Natural killer cell (primary cell): ENCODE data around the gene POLR1A. TPM values are rescaled to one million over a fixed set of nuclear protein-coding genes. Genes with fewer than 3 reads are reported as not detected.

Experiments
- ATAC-seq, 3 donors: fragments of 150-1000 bp in 2 of 3; fragments of 200-7000 bp in 1 of 3; cut with Tn5 transposase; 1 replicate in 1 of 3; 2 replicates in 2 of 3; pipeline ENCODE4 v1.10.0; 2021; ENCODE audit warnings: mild to moderate bottlenecking in 2 of 3, moderate library complexity in 2 of 3
- DNase-seq, 2 donors: peaks; one replicate each; pipeline versions ENCODE4 v3.0.0 to v3.0.0-alpha.2; 2013 to 2021; ENCODE audit warnings: mixed read lengths in 1 of 2
- H3K27ac ChIP-seq: one replicate; pipeline ENCODE4 v1.5.1; 2013; ENCODE audit warnings: mild to moderate bottlenecking, low read length
- H3K27me3 ChIP-seq: one replicate; pipeline ENCODE4 v1.6.1; 2013; ENCODE audit warnings: low read length; ENCODE audit not compliant: control insufficient read depth, insufficient read depth
- H3K36me3 ChIP-seq: one replicate; pipeline ENCODE4 v1.6.1; 2013; ENCODE audit warnings: low read length; ENCODE audit not compliant: control insufficient read depth, insufficient read depth
- H3K4me1 ChIP-seq: one replicate; pipeline ENCODE4 v1.6.1; 2013; ENCODE audit warnings: low read length; ENCODE audit not compliant: control insufficient read depth, insufficient read depth
- H3K4me3 ChIP-seq: one replicate; pipeline ENCODE4 v1.5.1; 2013; ENCODE audit warnings: low read length
- H3K9me3 ChIP-seq: one replicate; pipeline ENCODE4 v1.6.1; 2013; ENCODE audit warnings: low read length; ENCODE audit not compliant: control insufficient read depth, insufficient read depth
- H3K27ac Mint-ChIP-seq, 2 donors: one replicate each; pipeline ENCODE4 v1.8.0; 2022; ENCODE audit warnings: mild to moderate bottlenecking in 2 of 2, mixed read lengths in 2 of 2, moderate library complexity in 1 of 2
- H3K27me3 Mint-ChIP-seq, 2 donors: one replicate each; pipeline ENCODE4 v1.8.0; 2022; ENCODE audit warnings: low read depth in 2 of 2, mixed read lengths in 2 of 2
- H3K36me3 Mint-ChIP-seq: one replicate; pipeline ENCODE4 v1.8.0; 2022; ENCODE audit warnings: mixed read lengths
- H3K4me1 Mint-ChIP-seq, 2 donors: one replicate each; pipeline ENCODE4 v1.8.0; 2022; ENCODE audit warnings: mixed read lengths in 2 of 2
- H3K4me3 Mint-ChIP-seq: one replicate; pipeline ENCODE4 v1.8.0; 2022; ENCODE audit warnings: mild to moderate bottlenecking, moderate library complexity, mixed read lengths
- H3K9me3 Mint-ChIP-seq, 2 donors: one replicate each; pipeline ENCODE4 v1.8.0; 2022; ENCODE audit warnings: mixed read lengths in 2 of 2
- CTCF ChIP-seq: fragments of 200-600 bp; IDR thresholded peaks from one replicate; pipeline ENCODE4 v1.8.0; 2022; ENCODE audit warnings: antibody characterized with exemption
- WGBS: methylation state at CpG from one replicate; pipeline ENCODE4 v1.1.7; 2013; ENCODE audit warnings: missing lambda C conversion rate; ENCODE audit not compliant: insufficient coverage; 5-methylcytosine and 5-hydroxymethylcytosine counted together
- intact Hi-C: fragments of 100-400 bp; cut with micrococcal nuclease; formaldehyde crosslinking; loops from one replicate; pipeline ENCODE4 v1.14.2; 2022
- total RNA-seq, 4 donors: library from RNA; stranded (reverse); fragments of 120-200 nt in 1 of 4; gene quantifications; one replicate each; pipeline versions ENCODE4 v1.2.3 to v1.2.4, GENCODE V29; 2013 to 2022

The POLR1A gene
- total RNA-seq, 3 donors from 2014 or later (not counting 1 experiment from before 2014, with no cell fraction given) = 19.7 to 26.5 (median 22.8) TPM

- peaks cover 18 to 41% of the 10 kb centered on the region in 2 donors for H3K4me1 Mint-ChIP-seq
- Histone ChIP-seq H3K9me3 (no peaks in the 10 kb centered on the region), H3K4me3 (no peak overlapping the region), H3K4me1 (peaks cover 47% of the 10 kb centered on the region), H3K36me3 (no peaks in the 10 kb centered on the region), H3K27ac (no peak overlapping the region), H3K27me3 (no peaks in the 10 kb centered on the region)
- WGBS = 83% methylated on average over 1 of the region's 2 CpGs
- DNase-seq (no peak), ATAC-seq (no peak)
- peak overlapping the region; percentile 16 to 88 for H3K27ac Mint-ChIP-seq
- TF ChIP-seq CTCF = no peak
- H3K9me3 Mint-ChIP-seq = no peaks in the 10 kb centered on the region
- no peaks in the 10 kb centered on the region for H3K36me3 Mint-ChIP-seq
- intact Hi-C loops = no loop called here
- no peak overlapping the region for H3K4me3 Mint-ChIP-seq
- H3K27me3 Mint-ChIP-seq = no peaks in the 10 kb centered on the region
Observed at GRCh38 chr2:86000938-86001312, 104.8 kb downstream of the POLR1A start.

GRCh38 chr2:86000131-86000937, 105.4 kb downstream of the POLR1A start:
- Histone ChIP-seq H3K27me3 (no peaks in the 10 kb centered on the region), H3K36me3 (no peaks in the 10 kb centered on the region), H3K4me3 (no peak overlapping the region), H3K27ac (no peak overlapping the region), H3K9me3 (no peaks in the 10 kb centered on the region), H3K4me1 (peaks cover 53% of the 10 kb centered on the region)
- TF ChIP-seq CTCF = no peak
- 86% methylated on average over 10 of the region's 10 CpGs for WGBS
- ATAC-seq (no peak), DNase-seq (no peak)
- H3K4me3 Mint-ChIP-seq = no peak overlapping the region
- no peaks in the 10 kb centered on the region for H3K36me3 Mint-ChIP-seq
- H3K27ac Mint-ChIP-seq = peak overlapping the region; percentile 83 to 88
- H3K9me3 Mint-ChIP-seq = no peaks in the 10 kb centered on the region
- intact Hi-C loops = no loop called here
- peaks cover 24 to 47% of the 10 kb centered on the region in 2 donors for H3K4me1 Mint-ChIP-seq
- H3K27me3 Mint-ChIP-seq = no peaks in the 10 kb centered on the region

- peaks cover 34 to 57% of the 10 kb centered on the region in 2 donors for H3K4me1 Mint-ChIP-seq
Observed at GRCh38 chr2:85999061-85999831, 106.4 kb downstream of the POLR1A start.

More at GRCh38 chr2:85999061-85999831, 106.4 kb downstream of the POLR1A start:
- TF ChIP-seq CTCF = no peak
- intact Hi-C loops = loop anchor here (5.0 kb wide), 1 partner anchor 38 kb away; no protein-coding TSS in a partner anchor
- WGBS = 29% methylated on average over 8 of the region's 8 CpGs
- no peaks in the 10 kb centered on the region for H3K36me3 Mint-ChIP-seq
- Histone ChIP-seq H3K27me3 (no peaks in the 10 kb centered on the region), H3K4me3 (no peak overlapping the region), H3K4me1 (peaks cover 63% of the 10 kb centered on the region), H3K27ac (peak overlapping the region; percentile 72), H3K36me3 (no peaks in the 10 kb centered on the region), H3K9me3 (no peaks in the 10 kb centered on the region)
- ATAC-seq (peak; percentile 73 to 92 (median 85)), DNase-seq (peak in 1 of 2 donors; percentile 69)
- no peaks in the 10 kb centered on the region for H3K27me3 Mint-ChIP-seq
- H3K4me3 Mint-ChIP-seq = peak overlapping the region; percentile 13
- H3K9me3 Mint-ChIP-seq = no peaks in the 10 kb centered on the region
- H3K27ac Mint-ChIP-seq = peak overlapping the region; percentile 83 to 88
